HEK293 (cell line): ENCODE results near the gene TMEM141.
A peak's percentile ranks its signal among the peaks of the same experiment; 100 is the strongest.

ENCODE experiments used
- CTCF ChIA-PET: fragments of 350-600 bp; formaldehyde crosslinking; extraction: SDS; loops from one replicate; lab custom pipeline; 2021; ENCODE audit warnings: antibody characterized with exemption; lab: Yijun Ruan, JAX
- POLR2A ChIA-PET: fragments of 300-600 bp; formaldehyde crosslinking; extraction: SDS; loops from one replicate; lab custom pipeline; 2020; ENCODE audit warnings: antibody characterized with exemption, inconsistent platforms; lab: Yijun Ruan, JAX
- H3K27ac ChIP-seq: fragments of 200-500 bp; sonication (Bioruptor generic); 2 replicates; pipeline ENCODE4 v1.5.1; 2014; ENCODE audit warnings: low read depth, low read length, control low read depth, inconsistent platforms; ENCODE audit errors: extremely low read depth
- H3K36me3 ChIP-seq, 2 experiments: fragments of 200-500 bp in 1 of 2; sonication (Bioruptor generic) in 1 of 2; 1 replicate in 1 of 2; 2 replicates in 1 of 2; pipeline ENCODE4 v1.5.1; 2014 to 2017; ENCODE audit warnings: inconsistent platforms in 2 of 2, low read length in 2 of 2; ENCODE audit not compliant: control insufficient read depth in 2 of 2, insufficient read depth in 1 of 2
- H3K4me1 ChIP-seq: fragments of 200-500 bp; sonication (Bioruptor generic); 2 replicates; pipeline ENCODE4 v1.5.1; 2014; ENCODE audit warnings: mild to moderate bottlenecking, low read length, inconsistent platforms; ENCODE audit not compliant: control insufficient read depth, insufficient read depth
- H3K4me3 ChIP-seq: 2 replicates; pipeline ENCODE4 v1.5.1; 2011; ENCODE audit warnings: low read depth, mild to moderate bottlenecking, control low read depth, low read length, moderate library complexity
- H3K9me3 ChIP-seq: fragments of 200-500 bp; sonication (Bioruptor generic); 2 replicates; pipeline ENCODE4 v1.5.1; 2014; ENCODE audit warnings: low read depth, low read length, inconsistent platforms; ENCODE audit not compliant: control insufficient read depth, insufficient read depth
- FEZF1 ChIP-seq: fragments of 450-650 bp; formaldehyde crosslinking; IDR thresholded peaks from 2 replicates; pipeline ENCODE4 v1.5.1; 2016; ENCODE audit warnings: missing biosample characterization, missing genetic modification characterization
- PRDM1 ChIP-seq: fragments of 450-650 bp; formaldehyde crosslinking; IDR thresholded peaks from 2 replicates; pipeline ENCODE4; 2016; ENCODE audit warnings: missing biosample characterization, missing genetic modification characterization
- SP7 ChIP-seq: fragments of 450-650 bp; formaldehyde crosslinking; IDR thresholded peaks from 2 replicates; pipeline ENCODE4 v1.5.1; 2016; ENCODE audit warnings: missing biosample characterization, missing genetic modification characterization
- ZBTB17 ChIP-seq: fragments of 450-650 bp; formaldehyde crosslinking; IDR thresholded peaks from 2 replicates; pipeline ENCODE4 v1.5.1; 2016; ENCODE audit warnings: missing biosample characterization, missing genetic modification characterization
- ZIC2 ChIP-seq: fragments of 450-650 bp; formaldehyde crosslinking; IDR thresholded peaks from 2 replicates; pipeline ENCODE4 v1.5.1; 2016; ENCODE audit warnings: missing biosample characterization, missing genetic modification characterization
- ZNF175 ChIP-seq: fragments of 450-650 bp; formaldehyde crosslinking; IDR thresholded peaks from 2 replicates; pipeline ENCODE4 v1.5.1; 2016; ENCODE audit warnings: missing biosample characterization, missing genetic modification characterization
- ZNF223 ChIP-seq: fragments of 450-650 bp; formaldehyde crosslinking; IDR thresholded peaks from 2 replicates; pipeline ENCODE4 v1.5.1; 2016; ENCODE audit warnings: missing biosample characterization, missing genetic modification characterization
- ZNF366 ChIP-seq: fragments of 450-650 bp; formaldehyde crosslinking; conservative IDR thresholded peaks from 2 replicates; pipeline ENCODE4 v1.5.1; 2016; ENCODE audit warnings: missing biosample characterization, missing genetic modification characterization
- ZNF48 ChIP-seq: fragments of 450-650 bp; formaldehyde crosslinking; IDR thresholded peaks from 2 replicates; pipeline ENCODE4 v1.5.1; 2016; ENCODE audit warnings: missing biosample characterization, missing genetic modification characterization
- ZNF555 ChIP-seq: fragments of 450-650 bp; formaldehyde crosslinking; conservative IDR thresholded peaks from 2 replicates; pipeline ENCODE4 v1.5.1; 2017; ENCODE audit warnings: missing biosample characterization, mild to moderate bottlenecking, missing genetic modification characterization, inconsistent platforms
- ZNF561 ChIP-seq: fragments of 450-650 bp; IDR thresholded peaks from 2 replicates; pipeline ENCODE4 v1.5.1; 2018; ENCODE audit warnings: missing biosample characterization, missing genetic modification characterization, borderline replicate concordance
- ZNF600 ChIP-seq: fragments of 450-650 bp; formaldehyde crosslinking; IDR thresholded peaks from 2 replicates; pipeline ENCODE4 v1.5.1; 2016; ENCODE audit warnings: missing biosample characterization, missing genetic modification characterization
- ZNF624 ChIP-seq: fragments of 450-650 bp; formaldehyde crosslinking; IDR thresholded peaks from 2 replicates; pipeline ENCODE4 v1.5.1; 2017; ENCODE audit warnings: missing biosample characterization, missing genetic modification characterization
- TF ChIP-seq, protein P1 (sequence below): fragments of 450-650 bp; IDR thresholded peaks from 2 replicates; pipeline ENCODE4 v1.5.1; 2018; ENCODE audit warnings: missing biosample characterization, missing genetic modification characterization
- TF ChIP-seq, protein P2 (sequence below): fragments of 450-650 bp; formaldehyde crosslinking; IDR thresholded peaks from 2 replicates; pipeline ENCODE4 v1.5.1; 2016; ENCODE audit warnings: missing biosample characterization, missing genetic modification characterization
- TF ChIP-seq, protein P3 (sequence below): fragments of 450-650 bp; formaldehyde crosslinking; IDR thresholded peaks from 2 replicates; pipeline ENCODE4 v1.5.1; 2016; ENCODE audit warnings: missing biosample characterization, missing genetic modification characterization

TMEM141 gene

DNA sequence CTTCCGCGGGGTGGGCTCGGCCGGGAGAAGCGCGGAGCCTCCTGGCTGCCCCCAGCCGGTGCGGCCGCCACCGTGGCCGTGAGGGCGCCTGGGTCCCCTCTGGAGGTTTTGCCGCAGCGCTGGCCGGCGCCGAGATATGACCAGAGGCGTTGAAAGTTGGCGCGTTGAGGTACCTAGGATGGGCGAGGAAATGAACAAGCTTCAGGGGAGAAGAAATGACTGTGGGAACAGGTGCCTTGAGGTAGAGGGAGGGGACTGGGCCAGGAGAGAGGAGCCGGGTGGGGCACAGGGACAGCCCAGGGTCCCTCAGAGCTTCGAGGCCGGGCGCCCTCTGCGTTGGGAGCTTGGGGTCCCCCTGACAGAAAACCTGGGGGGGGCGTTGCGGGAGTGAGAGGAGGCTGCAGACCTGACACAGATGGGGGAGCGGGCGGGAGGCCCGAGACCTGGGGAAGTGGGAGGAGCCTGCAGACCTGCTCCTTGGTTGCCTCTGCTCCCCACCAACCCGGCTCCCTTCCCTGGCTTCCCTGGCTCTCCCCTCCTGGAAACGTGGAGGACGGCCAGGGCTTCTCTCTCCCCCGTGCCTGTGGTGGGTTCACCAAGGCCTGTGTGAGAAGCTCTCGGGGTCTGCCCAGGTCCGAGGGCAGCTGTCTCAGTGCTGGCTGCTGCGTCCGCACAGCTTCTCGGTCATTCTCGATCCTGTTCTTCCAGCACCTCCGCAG, 30.8 kb downstream of the TMEM141 start:
- ChIA-PET POLR2A (interaction anchor here (0.6 to 1.2 kb wide), 2 partner anchors 14 to 352 kb away, joined by 3 to 13 read pairs; partner anchors contain the start of gene RABL6), CTCF (interaction anchor here (0.9 to 3.6 kb wide), 3 partner anchors 8 to 21 kb away, joined by 3 to 14 read pairs (median 3); partner anchors contain the start of gene AJM1)
- Histone ChIP-seq H3K27ac (no peak overlapping the region), H3K4me3 (no peak overlapping the region), H3K9me3 (no peaks in the 10 kb centered on the region), H3K4me1 (no peaks in the 10 kb centered on the region), H3K36me3 (peaks cover 6 to 43% of the 10 kb centered on the region in 2 experiments; a peak in 2 of 3 replicates)
- TF ChIP-seq ZNF600 (tag by site-specific recombination), result peak; percentile 69
- TF ChIP-seq ZNF555 (tag by site-specific recombination), result no peak
- no peak for TF ChIP-seq FEZF1 (tag by site-specific recombination)

DNA sequence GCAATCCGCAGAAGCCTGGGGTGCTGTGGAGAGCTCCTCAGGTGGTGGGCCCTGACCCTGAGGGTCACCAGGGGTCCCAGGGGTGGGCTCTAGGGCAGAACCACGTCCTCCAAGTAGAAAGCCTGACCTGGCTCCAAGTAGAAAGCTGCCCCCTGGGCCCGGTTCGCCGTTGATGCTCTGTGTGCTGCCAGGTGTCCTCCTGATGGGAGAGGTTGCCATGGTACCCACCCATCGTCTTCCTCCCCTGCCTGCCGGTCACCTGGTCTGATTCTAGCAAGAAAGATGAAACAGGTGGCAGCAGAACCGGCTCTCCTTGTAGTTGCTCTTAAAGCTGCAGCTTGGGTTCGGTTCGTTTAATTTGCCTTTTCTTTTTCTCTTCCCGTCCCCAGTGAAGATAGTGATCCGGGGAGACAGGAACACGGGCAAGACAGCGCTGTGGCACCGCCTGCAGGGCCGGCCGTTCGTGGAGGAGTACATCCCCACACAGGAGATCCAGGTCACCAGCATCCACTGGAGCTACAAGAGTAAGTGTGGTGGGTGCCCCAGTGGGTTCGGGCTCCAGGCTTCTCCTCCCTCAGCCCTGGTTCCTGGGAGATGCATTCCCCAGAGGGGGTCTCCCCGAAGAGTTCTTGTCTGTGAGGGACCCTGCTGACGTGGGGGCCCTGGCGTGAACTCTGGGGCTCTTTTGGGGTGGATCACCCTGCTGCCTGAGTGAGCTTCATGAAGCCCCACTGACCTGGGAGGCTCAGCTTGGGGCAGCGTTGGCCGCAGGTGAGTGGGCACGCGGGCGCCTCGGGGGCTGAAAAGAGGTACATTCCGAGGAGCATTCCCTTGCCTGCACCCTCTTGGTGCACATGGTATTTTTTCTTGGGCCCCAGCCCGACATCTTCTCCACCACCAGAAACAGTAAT, 32.2 kb downstream of the TMEM141 start:
- Histone ChIP-seq H3K27ac (no peak overlapping the region), H3K4me1 (no peaks in the 10 kb centered on the region), H3K9me3 (no peaks in the 10 kb centered on the region), H3K36me3 (peaks cover 6 to 52% of the 10 kb centered on the region in 2 experiments; a peak in 2 of 3 replicates), H3K4me3 (no peak overlapping the region)
- no peak for TF ChIP-seq SP7 (tag by site-specific recombination)
- TF ChIP-seq ZBTB17, result no peak
- TF ChIP-seq ZNF561 (tag by site-specific recombination), result no peak
- TF ChIP-seq, protein P1, sequence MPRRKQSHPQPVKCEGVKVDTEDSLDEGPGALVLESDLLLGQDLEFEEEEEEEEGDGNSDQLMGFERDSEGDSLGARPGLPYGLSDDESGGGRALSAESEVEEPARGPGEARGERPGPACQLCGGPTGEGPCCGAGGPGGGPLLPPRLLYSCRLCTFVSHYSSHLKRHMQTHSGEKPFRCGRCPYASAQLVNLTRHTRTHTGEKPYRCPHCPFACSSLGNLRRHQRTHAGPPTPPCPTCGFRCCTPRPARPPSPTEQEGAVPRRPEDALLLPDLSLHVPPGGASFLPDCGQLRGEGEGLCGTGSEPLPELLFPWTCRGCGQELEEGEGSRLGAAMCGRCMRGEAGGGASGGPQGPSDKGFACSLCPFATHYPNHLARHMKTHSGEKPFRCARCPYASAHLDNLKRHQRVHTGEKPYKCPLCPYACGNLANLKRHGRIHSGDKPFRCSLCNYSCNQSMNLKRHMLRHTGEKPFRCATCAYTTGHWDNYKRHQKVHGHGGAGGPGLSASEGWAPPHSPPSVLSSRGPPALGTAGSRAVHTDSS (tag by site-specific recombination), result 0 out of 2 replicates have a peak, but pooled peaks have one; percentile 45
- TF ChIP-seq ZNF624, result no peak
- no peak for TF ChIP-seq ZNF48 (tag by site-specific recombination)
- TF ChIP-seq ZIC2, result no peak
- TF ChIP-seq, protein P2, sequence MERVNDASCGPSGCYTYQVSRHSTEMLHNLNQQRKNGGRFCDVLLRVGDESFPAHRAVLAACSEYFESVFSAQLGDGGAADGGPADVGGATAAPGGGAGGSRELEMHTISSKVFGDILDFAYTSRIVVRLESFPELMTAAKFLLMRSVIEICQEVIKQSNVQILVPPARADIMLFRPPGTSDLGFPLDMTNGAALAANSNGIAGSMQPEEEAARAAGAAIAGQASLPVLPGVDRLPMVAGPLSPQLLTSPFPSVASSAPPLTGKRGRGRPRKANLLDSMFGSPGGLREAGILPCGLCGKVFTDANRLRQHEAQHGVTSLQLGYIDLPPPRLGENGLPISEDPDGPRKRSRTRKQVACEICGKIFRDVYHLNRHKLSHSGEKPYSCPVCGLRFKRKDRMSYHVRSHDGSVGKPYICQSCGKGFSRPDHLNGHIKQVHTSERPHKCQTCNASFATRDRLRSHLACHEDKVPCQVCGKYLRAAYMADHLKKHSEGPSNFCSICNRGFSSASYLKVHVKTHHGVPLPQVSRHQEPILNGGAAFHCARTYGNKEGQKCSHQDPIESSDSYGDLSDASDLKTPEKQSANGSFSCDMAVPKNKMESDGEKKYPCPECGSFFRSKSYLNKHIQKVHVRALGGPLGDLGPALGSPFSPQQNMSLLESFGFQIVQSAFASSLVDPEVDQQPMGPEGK (tag by site-specific recombination), result no peak
- TF ChIP-seq, protein P3, sequence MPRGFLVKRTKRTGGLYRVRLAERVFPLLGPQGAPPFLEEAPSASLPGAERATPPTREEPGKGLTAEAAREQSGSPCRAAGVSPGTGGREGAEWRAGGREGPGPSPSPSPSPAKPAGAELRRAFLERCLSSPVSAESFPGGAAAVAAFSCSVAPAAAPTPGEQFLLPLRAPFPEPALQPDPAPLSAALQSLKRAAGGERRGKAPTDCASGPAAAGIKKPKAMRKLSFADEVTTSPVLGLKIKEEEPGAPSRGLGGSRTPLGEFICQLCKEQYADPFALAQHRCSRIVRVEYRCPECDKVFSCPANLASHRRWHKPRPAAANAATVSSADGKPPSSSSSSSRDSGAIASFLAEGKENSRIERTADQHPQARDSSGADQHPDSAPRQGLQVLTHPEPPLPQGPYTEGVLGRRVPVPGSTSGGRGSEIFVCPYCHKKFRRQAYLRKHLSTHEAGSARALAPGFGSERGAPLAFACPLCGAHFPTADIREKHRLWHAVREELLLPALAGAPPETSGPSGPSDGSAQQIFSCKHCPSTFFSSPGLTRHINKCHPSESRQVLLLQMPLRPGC (tag by site-specific recombination), result no peak
- TF ChIP-seq ZNF366 (tag by site-specific recombination), result no peak
- no peak for TF ChIP-seq PRDM1 (tag by site-specific recombination)
- no peak for TF ChIP-seq ZNF175
- TF ChIP-seq ZNF223 (tag by site-specific recombination), result peak; percentile 70; the same call in 1 of the 2 replicates
- POLR2A ChIA-PET, result interaction anchor here (0.5 to 1.4 kb wide), 6 partner anchors 12 to 353 kb away, joined by 3 to 13 read pairs (median 4); partner anchors contain the start of gene RABL6
- CTCF ChIA-PET, result interaction anchor here (0.7 to 3.6 kb wide), 6 partner anchors 9 to 124 kb away, joined by 3 to 14 read pairs (median 4); partner anchors contain the start of gene AJM1
